HepG2 (cell line): ENCODE measurements around the gene BSG. TPM values are rescaled to one million over a fixed set of nuclear protein-coding genes. Genes with fewer than 3 reads are reported as not detected.
A peak's percentile ranks its signal among the peaks of the same experiment; 100 is the strongest.

Source experiments
- ARHGAP35 ChIP-seq: sonication (generic); formaldehyde crosslinking; IDR thresholded peaks from 2 replicates; pipeline ENCODE4 v1.9.0; 2022; ENCODE audit warnings: mild to moderate bottlenecking, inconsistent platforms, moderate library complexity, missing genetic modification reagents, borderline replicate concordance
- BRCA1 ChIP-seq: sonication (generic); formaldehyde crosslinking; IDR thresholded peaks from 2 replicates; pipeline ENCODE4 v1.4.0; 2020; ENCODE audit warnings: missing genetic modification reagents
- ISL2 ChIP-seq: sonication (generic); formaldehyde crosslinking; IDR thresholded peaks from 2 replicates; pipeline ENCODE4 v1.5.0; 2020; ENCODE audit warnings: missing genetic modification reagents
- NPAS2 ChIP-seq: sonication (generic); formaldehyde crosslinking; IDR thresholded peaks from 2 replicates; pipeline ENCODE4 v1.8.0; 2022; ENCODE audit warnings: mild to moderate bottlenecking, missing genetic modification reagents, borderline replicate concordance
- NR3C1 ChIP-seq: sonication (generic); formaldehyde crosslinking; IDR thresholded peaks from 2 replicates; pipeline ENCODE4 v1.4.0; 2020; ENCODE audit warnings: missing genetic modification reagents
- ZNF253 ChIP-seq: sonication (generic); formaldehyde crosslinking; IDR thresholded peaks from 2 replicates; pipeline ENCODE4 v1.8.0; 2022; ENCODE audit warnings: mild to moderate bottlenecking, missing genetic modification reagents, borderline replicate concordance
- polyA plus RNA-seq, 8 experiments: library from polyadenylated mRNA; depleted of rRNA in 3 of 8; stranded (reverse) in 7 of 8; unstranded in 1 of 8; fragments of >200 nt; fragmentation: Illumina TruSeq in 4 of 8; extraction: Trizol in 4 of 8; gene quantifications; 2 replicates each; pipeline versions ENCODE4 v1.2.1 to v1.2.3, GENCODE V29; 2011 to 2016; ENCODE audit warnings: low read depth in 4 of 8, missing spikeins in 1 of 8, mixed read lengths in 1 of 8; ENCODE audit not compliant: insufficient read depth in 1 of 8
- total RNA-seq, 5 experiments: library from RNA; depleted of rRNA; stranded (reverse); fragments of >200 nt; fragmentation: Illumina TruSeq; extraction: Trizol; gene quantifications; 2 replicates each; pipeline ENCODE4 v1.2.3, GENCODE V29; 2016; ENCODE audit warnings: low read depth in 1 of 5
- TF ChIP-seq, protein P1 (sequence below): sonication (generic); formaldehyde crosslinking; IDR thresholded peaks from 2 replicates; pipeline ENCODE4 v1.5.1; 2020; ENCODE audit warnings: missing genetic modification reagents, mild to moderate bottlenecking, borderline replicate concordance
- TF ChIP-seq, protein P2 (sequence below): sonication (generic); formaldehyde crosslinking; IDR thresholded peaks from 2 replicates; pipeline ENCODE4 v1.5.1; 2020; ENCODE audit warnings: missing genetic modification reagents, mild to moderate bottlenecking, borderline replicate concordance
- TF ChIP-seq, protein P3 (sequence below): sonication (generic); formaldehyde crosslinking; IDR thresholded peaks from 2 replicates; pipeline ENCODE4 v1.8.0; 2022; ENCODE audit warnings: mild to moderate bottlenecking, missing genetic modification reagents, moderate library complexity
- TF ChIP-seq, protein P4 (sequence below): IDR thresholded peaks from 2 replicates; pipeline ENCODE4 v1.6.1; 2018; ENCODE audit warnings: missing genetic modification reagents, mild to moderate bottlenecking, missing compliant biosample characterization
- TF ChIP-seq, protein P5 (sequence below): sonication (generic); formaldehyde crosslinking; IDR thresholded peaks from one replicate; pipeline ENCODE4 v1.5.1; 2020; ENCODE audit warnings: mild to moderate bottlenecking, missing genetic modification reagents; ENCODE audit errors: not compliant biosample characterization

BSG gene
- total and polyA plus RNA-seq, 2 of the 13 experiments (the other 11 are each of a cell fraction or from before 2014, with no cell fraction given), result 309 to 754 TPM

DNA sequence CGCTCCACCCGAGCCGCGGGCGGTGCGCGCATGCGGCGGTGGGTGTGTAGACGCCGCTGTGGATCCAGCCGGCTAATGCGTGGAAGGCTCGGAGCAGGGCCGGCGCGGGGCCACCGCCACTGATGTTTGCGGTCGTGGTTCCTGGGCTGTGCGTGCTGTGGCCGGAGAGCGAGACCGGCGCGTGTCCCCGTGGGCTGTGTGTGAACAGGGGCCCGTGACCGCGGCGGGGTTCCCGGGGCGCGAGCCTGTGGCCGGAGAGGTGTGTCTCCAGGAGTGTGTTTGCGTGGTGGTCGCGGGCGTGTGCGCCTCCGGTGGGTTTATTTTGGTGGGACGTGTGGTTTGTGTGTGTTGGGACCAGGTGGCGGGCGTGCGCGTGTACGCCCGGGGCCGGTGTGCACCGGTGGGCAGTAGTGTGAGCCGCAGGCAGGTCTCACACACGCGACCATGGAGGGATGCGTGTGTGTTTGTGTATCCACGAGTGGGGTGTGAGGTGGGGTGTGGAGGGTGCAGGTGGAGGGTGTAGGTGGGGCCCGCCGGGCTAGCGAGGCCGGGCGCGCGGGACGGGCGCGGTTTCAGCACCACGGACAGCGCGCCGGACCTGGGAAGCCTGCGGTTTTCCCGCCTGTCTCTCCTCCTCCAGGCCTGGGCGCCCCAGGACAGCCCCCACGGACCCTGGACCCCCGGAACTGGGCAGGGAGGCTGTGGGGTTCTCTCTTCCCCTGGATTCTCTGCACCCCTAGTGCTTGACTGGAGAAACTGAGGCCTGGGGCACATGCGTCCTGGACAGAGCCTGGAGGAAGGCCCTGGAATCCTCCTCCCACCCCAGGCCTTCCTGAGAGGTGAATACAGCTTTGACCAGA is 18.9 kb downstream of the BSG start (continued):
- TF ChIP-seq, protein P1, sequence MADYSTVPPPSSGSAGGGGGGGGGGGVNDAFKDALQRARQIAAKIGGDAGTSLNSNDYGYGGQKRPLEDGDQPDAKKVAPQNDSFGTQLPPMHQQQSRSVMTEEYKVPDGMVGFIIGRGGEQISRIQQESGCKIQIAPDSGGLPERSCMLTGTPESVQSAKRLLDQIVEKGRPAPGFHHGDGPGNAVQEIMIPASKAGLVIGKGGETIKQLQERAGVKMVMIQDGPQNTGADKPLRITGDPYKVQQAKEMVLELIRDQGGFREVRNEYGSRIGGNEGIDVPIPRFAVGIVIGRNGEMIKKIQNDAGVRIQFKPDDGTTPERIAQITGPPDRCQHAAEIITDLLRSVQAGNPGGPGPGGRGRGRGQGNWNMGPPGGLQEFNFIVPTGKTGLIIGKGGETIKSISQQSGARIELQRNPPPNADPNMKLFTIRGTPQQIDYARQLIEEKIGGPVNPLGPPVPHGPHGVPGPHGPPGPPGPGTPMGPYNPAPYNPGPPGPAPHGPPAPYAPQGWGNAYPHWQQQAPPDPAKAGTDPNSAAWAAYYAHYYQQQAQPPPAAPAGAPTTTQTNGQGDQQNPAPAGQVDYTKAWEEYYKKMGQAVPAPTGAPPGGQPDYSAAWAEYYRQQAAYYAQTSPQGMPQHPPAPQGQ, result no peak
- TF ChIP-seq NPAS2 (CRISPR knock-in tag), result no peak
- peak; percentile 69 for TF ChIP-seq ISL2 (CRISPR knock-in tag)
- TF ChIP-seq, protein P2, sequence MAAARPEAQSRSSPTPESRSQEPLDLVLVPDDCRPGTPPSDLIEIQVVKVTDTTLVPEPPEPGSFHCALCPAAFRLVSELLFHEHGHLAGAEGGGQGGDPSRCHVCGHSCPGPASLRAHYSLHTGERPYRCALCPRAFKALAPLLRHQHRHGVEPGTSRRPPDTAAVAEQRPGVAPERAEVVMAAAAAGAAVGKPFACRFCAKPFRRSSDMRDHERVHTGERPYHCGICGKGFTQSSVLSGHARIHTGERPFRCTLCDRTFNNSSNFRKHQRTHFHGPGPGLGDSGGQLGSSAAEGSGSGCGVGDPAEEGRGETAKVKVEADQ (CRISPR knock-in tag), result peak; percentile 56; the same call in 1 of the 2 replicates
- TF ChIP-seq, protein P3, sequence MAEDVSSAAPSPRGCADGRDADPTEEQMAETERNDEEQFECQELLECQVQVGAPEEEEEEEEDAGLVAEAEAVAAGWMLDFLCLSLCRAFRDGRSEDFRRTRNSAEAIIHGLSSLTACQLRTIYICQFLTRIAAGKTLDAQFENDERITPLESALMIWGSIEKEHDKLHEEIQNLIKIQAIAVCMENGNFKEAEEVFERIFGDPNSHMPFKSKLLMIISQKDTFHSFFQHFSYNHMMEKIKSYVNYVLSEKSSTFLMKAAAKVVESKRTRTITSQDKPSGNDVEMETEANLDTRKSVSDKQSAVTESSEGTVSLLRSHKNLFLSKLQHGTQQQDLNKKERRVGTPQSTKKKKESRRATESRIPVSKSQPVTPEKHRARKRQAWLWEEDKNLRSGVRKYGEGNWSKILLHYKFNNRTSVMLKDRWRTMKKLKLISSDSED (CRISPR knock-in tag), result peak; percentile 42; the same call in 1 of the 2 replicates
- TF ChIP-seq, protein P4, sequence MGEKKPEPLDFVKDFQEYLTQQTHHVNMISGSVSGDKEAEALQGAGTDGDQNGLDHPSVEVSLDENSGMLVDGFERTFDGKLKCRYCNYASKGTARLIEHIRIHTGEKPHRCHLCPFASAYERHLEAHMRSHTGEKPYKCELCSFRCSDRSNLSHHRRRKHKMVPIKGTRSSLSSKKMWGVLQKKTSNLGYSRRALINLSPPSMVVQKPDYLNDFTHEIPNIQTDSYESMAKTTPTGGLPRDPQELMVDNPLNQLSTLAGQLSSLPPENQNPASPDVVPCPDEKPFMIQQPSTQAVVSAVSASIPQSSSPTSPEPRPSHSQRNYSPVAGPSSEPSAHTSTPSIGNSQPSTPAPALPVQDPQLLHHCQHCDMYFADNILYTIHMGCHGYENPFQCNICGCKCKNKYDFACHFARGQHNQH (CRISPR knock-in tag), result peak; percentile 66
- TF ChIP-seq, protein P5, sequence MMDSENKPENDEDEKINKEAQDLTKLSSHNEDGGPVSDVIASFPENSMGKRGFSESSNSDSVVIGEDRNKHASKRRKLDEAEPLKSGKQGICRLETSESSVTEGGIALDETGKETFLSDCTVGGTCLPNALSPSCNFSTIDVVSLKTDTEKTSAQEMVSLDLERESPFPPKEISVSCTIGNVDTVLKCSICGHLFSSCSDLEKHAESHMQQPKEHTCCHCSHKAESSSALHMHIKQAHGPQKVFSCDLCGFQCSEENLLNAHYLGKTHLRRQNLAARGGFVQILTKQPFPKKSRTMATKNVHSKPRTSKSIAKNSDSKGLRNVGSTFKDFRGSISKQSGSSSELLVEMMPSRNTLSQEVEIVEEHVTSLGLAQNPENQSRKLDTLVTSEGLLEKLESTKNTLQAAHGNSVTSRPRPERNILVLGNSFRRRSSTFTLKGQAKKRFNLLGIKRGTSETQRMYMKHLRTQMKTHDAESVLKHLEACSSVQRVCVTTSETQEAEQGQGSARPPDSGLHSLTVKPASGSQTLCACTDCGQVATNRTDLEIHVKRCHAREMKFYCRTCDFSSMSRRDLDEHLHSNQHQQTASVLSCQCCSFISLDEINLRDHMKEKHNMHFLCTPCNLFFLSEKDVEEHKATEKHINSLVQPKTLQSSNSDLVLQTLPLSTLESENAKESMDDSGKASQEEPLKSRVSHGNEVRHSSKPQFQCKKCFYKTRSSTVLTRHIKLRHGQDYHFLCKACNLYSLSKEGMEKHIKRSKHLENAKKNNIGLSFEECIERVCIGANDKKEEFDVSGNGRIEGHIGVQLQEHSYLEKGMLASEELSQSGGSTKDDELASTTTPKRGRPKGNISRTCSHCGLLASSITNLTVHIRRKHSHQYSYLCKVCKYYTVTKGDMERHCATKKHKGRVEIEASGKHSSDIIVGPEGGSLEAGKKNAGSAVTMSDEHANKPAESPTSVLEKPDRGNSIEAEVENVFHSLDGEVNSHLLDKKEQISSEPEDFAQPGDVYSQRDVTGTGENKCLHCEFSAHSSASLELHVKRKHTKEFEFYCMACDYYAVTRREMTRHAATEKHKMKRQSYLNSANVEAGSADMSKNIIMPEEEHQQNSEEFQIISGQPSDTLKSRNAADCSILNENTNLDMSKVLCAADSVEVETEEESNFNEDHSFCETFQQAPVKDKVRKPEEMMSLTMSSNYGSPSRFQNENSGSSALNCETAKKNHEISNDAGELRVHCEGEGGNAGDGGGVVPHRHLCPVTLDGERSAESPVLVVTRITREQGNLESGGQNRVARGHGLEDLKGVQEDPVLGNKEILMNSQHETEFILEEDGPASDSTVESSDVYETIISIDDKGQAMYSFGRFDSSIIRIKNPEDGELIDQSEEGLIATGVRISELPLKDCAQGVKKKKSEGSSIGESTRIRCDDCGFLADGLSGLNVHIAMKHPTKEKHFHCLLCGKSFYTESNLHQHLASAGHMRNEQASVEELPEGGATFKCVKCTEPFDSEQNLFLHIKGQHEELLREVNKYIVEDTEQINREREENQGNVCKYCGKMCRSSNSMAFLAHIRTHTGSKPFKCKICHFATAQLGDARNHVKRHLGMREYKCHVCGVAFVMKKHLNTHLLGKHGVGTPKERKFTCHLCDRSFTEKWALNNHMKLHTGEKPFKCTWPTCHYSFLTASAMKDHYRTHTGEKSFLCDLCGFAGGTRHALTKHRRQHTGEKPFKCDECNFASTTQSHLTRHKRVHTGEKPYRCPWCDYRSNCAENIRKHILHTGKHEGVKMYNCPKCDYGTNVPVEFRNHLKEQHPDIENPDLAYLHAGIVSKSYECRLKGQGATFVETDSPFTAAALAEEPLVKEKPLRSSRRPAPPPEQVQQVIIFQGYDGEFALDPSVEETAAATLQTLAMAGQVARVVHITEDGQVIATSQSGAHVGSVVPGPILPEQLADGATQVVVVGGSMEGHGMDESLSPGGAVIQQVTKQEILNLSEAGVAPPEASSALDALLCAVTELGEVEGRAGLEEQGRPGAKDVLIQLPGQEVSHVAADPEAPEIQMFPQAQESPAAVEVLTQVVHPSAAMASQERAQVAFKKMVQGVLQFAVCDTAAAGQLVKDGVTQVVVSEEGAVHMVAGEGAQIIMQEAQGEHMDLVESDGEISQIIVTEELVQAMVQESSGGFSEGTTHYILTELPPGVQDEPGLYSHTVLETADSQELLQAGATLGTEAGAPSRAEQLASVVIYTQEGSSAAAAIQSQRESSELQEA (CRISPR knock-in tag), result no peak
- no peak for TF ChIP-seq BRCA1 (CRISPR knock-in tag)
- TF ChIP-seq ARHGAP35, result peak; percentile 55; the same call in 1 of the 2 replicates
- TF ChIP-seq NR3C1 (CRISPR knock-in tag), result no peak
- peak; percentile 61; the same call in 1 of the 2 replicates for TF ChIP-seq ZNF253 (CRISPR knock-in tag)
